HL-60 (cell line): ENCODE results near the gene USP11.

Experiments
- CTCF ChIP-seq: IDR thresholded peaks from one replicate; pipeline ENCODE4 v1.5.1; 2011; ENCODE audit warnings: low read length, control low read depth, inconsistent platforms; ENCODE audit not compliant: insufficient read depth
- GABPA ChIP-seq: IDR thresholded peaks from 2 replicates; pipeline ENCODE4 v1.6.1; 2012; ENCODE audit warnings: low read depth
- POLR2AphosphoS5 ChIP-seq: IDR thresholded peaks from 2 replicates; pipeline ENCODE4 v1.6.1; 2012; ENCODE audit warnings: low read depth
- SPI1 ChIP-seq: IDR thresholded peaks from 2 replicates; pipeline ENCODE4 v1.6.1; 2012; ENCODE audit warnings: low read depth, mild to moderate bottlenecking, borderline replicate concordance
- TF ChIP-seq, protein P1 (sequence below): IDR thresholded peaks from 2 replicates; pipeline ENCODE4 v1.6.1; 2012; ENCODE audit warnings: low read depth; ENCODE audit not compliant: insufficient replicate concordance

- TF ChIP-seq SPI1 (no peak), CTCF (no peak), POLR2AphosphoS5 (no peak), GABPA (no peak)
- TF ChIP-seq, protein P1, sequence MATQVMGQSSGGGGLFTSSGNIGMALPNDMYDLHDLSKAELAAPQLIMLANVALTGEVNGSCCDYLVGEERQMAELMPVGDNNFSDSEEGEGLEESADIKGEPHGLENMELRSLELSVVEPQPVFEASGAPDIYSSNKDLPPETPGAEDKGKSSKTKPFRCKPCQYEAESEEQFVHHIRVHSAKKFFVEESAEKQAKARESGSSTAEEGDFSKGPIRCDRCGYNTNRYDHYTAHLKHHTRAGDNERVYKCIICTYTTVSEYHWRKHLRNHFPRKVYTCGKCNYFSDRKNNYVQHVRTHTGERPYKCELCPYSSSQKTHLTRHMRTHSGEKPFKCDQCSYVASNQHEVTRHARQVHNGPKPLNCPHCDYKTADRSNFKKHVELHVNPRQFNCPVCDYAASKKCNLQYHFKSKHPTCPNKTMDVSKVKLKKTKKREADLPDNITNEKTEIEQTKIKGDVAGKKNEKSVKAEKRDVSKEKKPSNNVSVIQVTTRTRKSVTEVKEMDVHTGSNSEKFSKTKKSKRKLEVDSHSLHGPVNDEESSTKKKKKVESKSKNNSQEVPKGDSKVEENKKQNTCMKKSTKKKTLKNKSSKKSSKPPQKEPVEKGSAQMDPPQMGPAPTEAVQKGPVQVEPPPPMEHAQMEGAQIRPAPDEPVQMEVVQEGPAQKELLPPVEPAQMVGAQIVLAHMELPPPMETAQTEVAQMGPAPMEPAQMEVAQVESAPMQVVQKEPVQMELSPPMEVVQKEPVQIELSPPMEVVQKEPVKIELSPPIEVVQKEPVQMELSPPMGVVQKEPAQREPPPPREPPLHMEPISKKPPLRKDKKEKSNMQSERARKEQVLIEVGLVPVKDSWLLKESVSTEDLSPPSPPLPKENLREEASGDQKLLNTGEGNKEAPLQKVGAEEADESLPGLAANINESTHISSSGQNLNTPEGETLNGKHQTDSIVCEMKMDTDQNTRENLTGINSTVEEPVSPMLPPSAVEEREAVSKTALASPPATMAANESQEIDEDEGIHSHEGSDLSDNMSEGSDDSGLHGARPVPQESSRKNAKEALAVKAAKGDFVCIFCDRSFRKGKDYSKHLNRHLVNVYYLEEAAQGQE, result no peak
Observed at GRCh38 chrX:47266643-47267042, 33.8 kb downstream of the USP11 start.
